HG03558 (cell line): Measurements from ENCODE around the gene NXNL1.
"Not testable (repeated sequence)": the region's sequence is repeated elsewhere in the genome, so short reads cannot be mapped to it uniquely, and the experiment has no call there.

Experiments
- ATAC-seq: cut with Tn5 transposase; IDR thresholded peaks from one replicate; pipeline ENCODE4 v1.9.1; 2021; ENCODE audit warnings: moderate number of reproducible peaks; ENCODE audit not compliant: unreplicated experiment; ENCODE audit errors: extremely low read depth

The NXNL1 gene, protein sequence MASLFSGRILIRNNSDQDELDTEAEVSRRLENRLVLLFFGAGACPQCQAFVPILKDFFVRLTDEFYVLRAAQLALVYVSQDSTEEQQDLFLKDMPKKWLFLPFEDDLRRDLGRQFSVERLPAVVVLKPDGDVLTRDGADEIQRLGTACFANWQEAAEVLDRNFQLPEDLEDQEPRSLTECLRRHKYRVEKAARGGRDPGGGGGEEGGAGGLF

DNA sequence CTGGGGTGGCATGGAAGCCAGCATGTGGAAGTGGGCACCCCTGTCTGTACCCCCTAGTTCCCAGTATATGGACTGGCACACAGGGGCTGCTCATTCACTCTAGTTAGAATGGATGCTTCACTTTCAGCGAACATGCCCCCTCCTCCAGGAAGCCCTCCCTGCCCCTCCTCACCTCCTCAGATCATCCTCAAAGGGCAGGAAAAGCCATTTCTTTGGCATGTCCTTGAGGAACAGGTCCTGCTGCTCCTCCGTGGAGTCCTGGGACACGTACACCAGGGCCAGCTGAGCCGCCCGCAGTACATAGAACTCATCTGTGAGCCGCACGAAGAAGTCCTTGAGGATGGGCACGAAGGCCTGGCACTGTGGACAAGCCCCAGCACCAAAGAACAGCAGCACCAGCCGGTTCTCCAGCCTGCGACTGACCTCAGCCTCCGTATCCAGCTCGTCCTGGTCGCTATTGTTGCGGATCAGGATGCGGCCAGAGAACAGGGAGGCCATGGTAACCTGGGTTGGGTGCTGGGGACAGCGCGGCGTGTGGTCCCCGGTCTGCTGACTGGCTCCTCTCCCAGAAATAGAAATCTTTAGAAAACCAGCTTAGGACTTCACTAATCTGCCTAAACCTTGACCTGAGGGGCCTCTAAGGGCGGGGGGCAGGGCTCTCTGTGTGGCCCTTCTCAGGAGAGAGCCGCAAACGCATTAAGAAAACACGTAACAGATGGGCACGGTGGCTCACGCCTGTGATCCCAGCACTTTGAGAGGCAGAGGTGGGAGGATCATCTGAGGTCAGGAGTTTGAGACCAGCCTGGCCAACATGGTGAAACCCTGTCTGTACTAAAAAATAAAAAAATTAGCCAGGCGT is at the start of gene NXNL1:
Gene NXNL1 (minus strand): TSS at position 555 of the 859 bp plus-strand sequence. CDS start 57 bp downstream, at position 498.
- no peak for ATAC-seq

DNA sequence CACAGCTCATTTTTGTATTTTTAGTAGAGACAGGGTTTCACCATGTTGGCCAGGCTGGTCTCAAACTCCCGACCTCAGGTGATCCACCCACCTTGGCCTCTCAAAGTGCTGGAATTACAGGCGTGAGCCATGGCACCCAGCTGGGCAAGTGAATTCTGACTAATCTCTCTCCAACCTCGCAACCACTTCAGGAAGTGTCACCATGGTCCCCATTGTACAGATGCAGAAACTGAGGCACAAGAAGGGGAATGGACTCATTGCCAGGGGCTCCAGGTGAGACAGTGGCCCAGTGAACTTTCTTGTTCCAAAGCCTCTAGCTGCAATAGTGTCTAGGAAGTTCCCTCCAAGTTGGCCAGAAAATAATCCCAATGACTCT is 47.8 kb upstream of the NXNL1 start:
- not testable (repeated sequence) for ATAC-seq

DNA sequence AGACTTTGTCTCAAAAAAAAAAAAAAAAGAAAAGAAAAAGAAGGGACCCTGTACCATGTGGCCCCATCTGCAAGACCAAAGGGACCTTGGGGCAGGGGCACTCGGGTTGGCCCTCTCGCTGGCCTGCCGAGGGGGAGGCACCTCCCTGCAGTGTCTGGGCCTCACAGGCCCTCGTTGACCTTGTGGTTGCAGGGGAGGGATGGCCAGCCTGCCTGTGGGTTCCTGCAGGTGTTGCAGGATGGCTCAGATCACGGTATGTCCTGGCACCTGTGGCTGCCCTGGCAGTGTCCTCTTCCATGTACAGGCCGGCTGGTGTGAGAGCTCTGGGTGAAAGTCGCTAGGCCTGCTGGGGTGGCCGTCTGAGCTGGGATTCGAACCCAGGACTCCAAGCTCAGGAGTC is 46.0 kb upstream of the NXNL1 start:
- no peak for ATAC-seq

DNA sequence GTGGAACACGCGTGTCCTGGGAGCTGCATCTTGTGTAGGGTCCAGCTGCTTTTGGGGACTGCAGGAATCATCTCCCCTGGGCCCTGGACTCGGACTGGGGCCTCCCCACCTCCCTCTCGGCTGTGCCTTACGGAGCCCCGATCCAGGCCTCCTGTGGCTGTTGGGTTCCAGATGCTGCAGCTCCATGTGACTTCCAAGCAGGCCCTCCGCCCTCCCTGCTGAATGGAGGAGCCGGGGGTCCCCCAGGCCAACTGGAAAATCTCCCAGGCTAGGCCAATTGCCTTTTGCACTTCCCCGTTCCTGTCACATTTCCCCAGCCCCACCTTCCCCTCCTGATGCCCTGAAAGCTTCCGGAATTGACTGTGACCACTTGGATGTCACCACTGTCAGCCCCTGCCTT is 44.5 kb upstream of the NXNL1 start:
- no peak for ATAC-seq

DNA sequence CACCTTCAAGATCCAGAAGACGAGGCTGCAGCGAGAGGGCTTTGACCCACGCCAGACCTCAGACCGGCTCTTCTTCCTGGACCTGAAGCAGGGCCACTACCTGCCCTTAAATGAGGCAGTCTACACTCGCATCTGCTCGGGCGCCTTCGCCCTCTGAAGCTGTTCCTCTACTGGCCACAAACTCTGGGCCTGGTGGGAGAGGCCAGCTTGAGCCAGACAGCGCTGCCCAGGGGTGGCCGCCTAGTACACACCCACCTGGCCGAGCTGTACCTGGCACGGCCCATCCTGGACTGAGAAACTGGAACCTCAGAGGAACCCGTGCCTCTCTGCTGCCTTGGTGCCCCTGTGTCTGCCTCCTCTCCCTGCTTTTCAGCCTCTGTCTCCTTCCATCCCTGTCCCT is 43.7 kb upstream of the NXNL1 start:
- no peak for ATAC-seq

DNA sequence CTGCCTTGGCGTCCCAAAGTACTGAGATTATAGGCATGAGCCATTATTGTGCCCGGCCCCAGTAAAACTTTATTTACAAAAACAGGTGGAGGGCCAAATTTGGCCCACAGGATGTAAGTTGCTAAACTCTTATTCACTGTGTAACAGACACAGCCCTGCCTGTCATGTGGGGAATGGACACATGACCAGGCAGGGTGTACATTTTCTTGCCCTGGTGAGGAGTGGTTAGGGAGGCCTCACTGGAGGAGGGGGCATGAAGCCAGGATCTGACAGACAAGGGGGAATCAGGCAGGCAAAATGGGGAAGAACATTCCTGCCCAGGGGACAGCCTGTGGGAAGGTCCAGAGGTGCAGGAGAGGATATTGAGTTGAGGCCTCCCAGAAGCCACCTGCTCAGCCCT is 43.3 kb upstream of the NXNL1 start:
- no peak for ATAC-seq

DNA sequence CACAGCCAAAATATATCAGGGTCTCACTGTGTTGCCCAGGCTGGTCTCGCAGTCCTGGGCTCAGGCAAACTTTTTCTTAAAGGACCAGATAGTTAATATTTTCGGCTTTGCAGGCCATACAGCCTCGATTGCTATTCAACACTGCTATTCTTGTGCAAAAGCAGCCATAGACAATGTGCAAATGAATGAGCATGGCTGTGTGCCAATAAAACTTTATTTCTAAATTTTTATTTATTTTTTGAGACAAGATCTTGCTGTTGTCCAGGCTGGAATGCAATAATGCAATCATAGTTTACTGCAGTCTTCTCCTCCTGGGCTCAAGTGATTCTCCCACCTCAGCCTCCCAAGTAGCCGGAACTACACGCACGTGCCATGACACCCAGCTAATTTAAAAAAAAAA is 42.5 kb upstream of the NXNL1 start:
- ATAC-seq: no peak

DNA sequence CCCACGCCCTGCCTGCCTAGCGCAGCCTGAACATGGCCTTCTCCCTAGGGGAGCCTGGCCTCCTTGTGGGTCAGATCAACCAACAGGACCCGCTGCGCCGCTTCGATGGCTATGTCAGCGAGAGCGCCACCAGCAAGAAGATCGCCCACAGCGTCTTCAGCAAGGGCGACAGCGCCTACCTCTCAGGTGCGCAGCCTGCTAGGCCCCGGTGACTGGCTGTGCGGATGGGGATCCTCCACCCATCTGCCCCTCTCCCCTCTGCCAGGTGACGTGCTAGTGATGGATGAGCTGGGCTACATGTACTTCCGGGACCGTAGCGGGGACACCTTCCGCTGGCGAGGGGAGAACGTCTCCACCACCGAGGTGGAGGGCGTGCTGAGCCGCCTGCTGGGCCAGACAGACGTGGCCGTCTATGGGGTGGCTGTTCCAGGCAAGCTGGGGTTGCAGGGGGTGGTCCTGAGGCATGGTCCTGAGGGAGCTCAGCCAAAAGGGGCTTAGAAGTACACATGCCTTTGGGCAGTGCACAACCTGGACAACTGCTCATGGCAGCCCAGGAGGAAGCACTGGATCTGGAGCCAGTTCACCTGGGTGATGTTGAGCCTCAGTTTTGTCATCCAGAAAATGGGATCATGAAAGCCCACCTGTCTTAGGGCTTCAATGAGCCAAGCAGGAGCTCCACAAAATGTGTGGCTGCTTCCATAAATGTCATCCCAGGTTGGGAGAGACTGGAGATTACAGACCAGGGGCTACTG is 39.9 kb upstream of the NXNL1 start:
- ATAC-seq: no peak

DNA sequence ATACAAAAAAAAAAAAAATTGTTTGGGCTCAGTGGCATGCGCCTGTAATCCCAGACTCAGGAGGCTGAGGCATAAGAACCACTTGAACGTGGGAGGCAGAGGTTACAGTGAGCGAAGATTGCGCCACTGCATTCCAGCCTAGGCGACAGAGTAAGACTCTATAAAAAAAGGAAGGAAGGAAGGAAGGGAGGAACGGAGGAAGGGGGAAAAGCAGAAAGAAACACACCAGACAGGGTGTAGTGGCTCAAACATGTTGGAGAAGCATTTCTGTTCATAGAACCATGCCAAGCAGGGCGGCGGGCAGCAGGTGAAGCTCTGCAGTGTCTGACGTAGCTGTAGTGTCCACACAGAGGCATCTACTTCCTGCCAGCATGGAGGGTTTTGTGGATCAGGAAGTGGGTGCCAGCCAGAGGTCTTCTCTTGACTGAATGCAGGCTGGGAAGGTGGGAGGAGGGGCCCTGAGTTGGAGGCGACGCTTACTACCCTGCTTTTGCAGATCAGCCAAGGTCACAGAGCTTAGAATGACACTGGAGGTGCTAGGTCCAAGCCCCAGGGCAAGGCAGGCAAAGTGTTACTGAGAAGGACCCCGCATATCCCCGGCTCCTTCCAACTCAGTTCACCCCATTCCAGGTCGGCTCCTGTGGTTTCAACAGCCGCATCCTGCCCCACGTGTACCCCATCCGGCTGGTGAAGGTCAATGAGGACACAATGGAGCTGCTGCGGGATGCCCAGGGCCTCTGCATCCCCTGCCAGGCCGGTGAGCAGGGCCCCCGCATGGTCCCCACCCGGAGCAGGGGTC is 39.1 kb upstream of the NXNL1 start:
- no peak for ATAC-seq

DNA sequence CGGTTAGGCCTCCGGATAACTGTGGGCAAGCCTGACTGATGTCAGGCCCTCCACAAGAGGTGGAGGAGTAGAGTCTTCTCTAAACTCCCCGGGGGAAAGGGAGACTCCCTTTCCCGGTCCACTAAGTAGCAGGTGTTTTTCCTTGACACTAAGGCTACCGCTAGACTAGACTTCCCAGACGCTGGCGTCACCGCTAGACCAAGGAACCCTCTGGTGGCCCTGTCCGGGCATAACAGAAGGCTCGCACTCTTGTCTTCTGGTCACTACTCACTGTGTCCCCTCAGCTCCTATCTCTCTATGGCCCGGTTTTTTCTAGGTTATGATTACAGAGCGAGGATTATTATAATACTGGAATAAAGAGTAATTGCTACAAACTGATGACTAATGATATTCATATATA is 38.3 kb upstream of the NXNL1 start:
- ATAC-seq: not testable (repeated sequence)

DNA sequence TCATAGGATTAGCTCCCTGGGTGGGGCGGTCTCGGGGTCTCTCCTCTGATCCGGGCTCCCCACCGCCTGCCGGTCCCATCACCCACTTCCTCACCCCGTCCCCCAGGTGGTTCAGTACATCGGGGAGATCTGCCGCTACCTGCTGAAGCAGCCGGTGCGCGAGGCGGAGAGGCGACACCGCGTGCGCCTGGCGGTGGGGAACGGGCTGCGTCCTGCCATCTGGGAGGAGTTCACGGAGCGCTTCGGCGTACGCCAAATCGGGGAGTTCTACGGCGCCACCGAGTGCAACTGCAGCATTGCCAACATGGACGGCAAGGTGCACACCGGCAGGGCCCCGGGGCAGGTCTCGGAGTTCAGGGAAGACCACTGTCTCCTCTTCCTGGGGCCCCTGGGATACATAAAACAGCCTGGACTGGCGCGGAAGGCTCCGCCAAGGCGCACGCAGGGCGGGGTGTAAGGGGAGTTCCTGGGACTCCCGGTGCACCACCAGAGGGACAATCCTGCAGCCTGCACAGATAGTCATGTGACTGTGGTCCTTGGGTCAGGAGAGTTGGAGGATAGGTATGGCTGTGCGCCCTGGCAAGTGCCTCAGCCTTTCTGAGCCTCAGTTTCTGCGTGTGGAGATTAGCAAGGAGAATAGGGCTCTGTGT is 36.5 kb upstream of the NXNL1 start:
- no peak for ATAC-seq

DNA sequence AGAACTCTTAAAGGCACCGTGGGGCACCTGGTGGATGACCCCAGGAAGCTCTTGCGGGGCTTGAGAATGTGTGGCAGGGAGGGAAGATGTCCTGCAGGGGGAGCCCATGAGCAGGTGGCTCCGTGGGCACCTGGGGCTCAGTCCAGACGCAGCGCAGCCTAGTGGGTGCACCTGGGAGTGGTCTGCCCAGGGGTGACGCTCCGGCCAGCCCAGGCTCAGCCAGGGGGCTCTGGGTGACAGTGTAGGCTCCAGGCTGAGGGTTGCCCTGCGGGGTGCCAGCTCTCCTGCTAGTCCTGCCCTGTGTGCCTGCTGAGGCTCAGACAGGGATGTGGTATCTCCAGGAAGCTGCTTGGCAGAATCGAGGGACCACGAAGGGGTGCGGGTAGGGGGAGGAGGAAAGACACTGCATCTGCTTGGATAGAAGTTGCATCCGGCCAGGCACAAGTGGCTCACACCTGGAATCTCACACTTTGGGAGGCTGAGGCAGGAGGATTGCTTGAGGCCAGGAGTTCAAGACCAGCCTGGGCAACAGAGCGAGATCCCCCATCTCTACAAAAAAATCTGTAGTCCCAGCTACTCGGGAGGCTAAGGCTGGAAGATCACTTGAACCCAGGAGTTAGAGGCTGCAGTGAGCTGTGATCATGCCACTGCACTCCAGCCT is 35.7 kb upstream of the NXNL1 start:
- no peak for ATAC-seq

DNA sequence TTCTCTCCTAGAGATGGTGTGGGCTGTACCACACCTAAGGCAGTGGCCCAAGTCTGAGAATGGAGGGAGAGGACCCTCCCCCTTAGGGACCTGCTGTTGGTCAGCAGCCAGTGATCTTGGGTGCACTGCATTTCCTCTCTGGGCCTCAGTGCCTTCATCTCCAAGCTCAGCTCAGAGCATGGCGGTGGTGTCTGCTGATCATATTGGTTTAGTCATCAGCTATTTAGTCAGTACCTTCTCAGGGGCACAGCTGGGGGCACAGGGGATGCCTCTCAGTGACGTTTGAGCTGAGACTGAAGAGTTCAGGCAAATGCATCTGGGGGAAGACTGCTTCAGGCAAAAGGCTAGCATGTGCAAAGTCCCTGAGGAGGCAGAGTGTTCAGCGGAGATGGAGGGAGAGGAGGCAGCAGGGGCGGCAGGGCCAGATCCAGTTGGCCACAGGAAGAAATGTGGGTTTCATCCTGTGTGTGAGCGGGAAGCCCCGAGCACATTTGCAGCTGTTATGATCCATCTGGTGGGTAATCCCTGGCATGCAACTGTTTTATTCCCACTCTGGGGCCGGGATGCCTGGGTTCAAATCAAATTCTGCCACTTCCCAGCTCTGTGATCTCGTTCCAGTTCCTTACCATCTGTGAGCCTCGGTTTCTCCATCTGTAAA is 35.0 kb upstream of the NXNL1 start:
- no peak for ATAC-seq

DNA sequence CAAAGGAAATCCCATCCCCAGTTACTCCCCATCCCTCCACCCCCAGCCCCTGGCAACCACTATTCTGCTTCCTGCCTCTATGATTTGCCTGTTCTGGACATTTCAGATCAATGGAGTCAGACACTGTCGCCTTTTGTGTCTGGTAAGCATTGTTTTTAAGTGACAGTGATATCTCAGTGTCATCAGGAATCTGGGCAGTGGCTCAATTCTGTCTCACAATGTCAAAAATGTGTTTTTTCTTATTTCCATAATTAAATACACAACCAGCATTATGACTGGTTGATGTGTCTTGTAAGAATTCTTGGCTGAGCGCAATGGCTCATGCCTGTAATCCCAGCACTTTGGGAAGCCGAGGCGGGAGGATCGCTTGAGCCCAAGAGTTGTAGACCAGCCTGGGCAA is 30.6 kb upstream of the NXNL1 start:
- no peak for ATAC-seq

DNA sequence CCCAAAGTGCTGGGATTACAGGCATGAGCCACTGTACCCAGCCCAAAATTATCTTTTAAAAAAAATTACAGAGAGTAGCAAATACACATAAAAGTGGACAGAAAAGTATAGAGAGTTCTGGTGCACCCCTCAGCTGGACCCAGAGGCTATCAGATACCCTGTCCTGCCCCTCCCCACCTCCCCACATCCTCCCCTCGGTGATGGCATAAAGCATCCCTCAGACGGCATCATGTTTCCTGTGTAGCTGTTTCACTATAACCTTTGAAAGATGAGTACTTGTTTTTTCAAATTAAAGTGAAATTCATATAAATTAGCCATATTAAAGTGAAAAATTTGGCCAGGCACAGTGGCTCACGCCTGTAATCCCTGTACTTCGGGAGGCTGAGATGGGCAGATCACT is 29.7 kb upstream of the NXNL1 start:
- ATAC-seq: no peak

DNA sequence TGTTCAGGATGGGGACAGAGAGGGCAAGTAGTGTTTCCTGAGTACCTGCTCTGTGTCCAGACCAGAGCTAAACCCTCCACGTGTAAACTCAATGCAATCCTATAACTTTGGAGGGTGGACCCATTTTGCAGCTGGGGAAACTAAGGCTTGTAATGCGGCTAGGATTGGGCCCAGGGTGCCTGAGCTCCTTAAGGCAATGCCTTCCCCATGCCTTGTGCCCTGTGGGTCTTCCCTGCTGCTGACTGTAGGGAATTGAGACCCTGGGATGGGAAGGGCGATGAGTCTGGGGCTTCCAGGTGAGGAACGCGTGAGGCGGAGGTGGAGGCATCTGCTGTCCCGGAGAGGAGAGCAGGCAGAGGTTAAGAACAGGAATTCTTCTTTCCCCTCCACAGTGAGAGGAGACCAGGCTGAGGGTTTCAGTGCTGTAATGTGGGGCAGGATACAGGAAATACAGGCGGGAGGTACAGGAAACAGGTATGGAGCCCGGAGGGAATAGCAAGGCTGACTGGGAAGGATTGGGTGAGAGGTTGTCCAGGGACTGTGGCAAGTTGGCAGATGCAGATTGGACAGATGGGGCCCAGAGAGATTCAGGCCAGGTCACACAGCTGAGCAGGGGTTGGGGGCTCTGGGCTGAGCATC is 28.8 kb upstream of the NXNL1 start:
- no peak for ATAC-seq

DNA sequence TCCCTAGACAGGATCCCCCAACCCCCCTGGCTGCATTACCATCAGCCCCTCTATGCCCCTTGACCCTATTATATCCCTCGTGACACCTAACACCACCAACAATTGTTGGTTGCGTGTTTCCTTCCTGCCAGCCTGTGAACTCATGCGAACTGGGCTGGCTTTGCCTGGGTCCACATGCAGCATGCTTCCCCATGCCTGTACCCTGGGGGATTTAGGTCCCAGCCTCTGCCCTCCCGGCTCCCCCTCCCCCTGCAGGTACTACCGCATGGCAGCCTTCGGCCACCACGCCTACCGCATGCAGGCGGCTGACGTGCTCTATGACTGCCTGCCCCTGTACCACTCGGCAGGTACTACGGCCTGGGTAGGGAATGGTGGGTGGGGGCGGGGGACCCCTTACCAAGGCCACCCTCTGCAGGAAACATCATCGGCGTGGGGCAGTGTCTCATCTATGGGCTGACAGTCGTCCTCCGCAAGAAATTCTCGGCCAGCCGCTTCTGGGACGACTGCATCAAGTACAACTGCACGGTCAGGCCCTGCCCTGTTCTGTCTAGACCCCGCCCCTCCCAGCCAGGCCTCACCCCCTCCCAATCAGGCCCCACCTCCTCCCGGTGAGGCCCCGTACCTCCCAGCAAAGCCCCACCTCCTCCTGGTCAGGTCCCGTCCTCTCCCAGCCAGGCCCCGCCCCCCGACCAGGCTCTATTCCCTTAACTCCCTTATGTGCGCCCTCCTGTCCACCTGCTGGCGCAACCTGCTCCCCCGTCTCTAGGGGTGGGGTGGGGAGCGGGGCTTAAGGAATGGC is 28.1 kb upstream of the NXNL1 start:
- no peak for ATAC-seq
